Peyer's patch (tissue), 4 donors: ENCODE data around the gene USP6NL.

Experiments used
- POLR2A ChIP-seq, 2 donors: fragments of 450-650 bp; IDR thresholded peaks; one replicate each; pipeline ENCODE4 v1.5.1; 2017; ENCODE audit warnings: antibody characterized with exemption in 2 of 2, mild to moderate bottlenecking in 2 of 2, moderate library complexity in 2 of 2
- TF ChIP-seq, protein P1 (sequence below), 6 experiments: fragments of 450-650 bp in 4 of 6; fragments of 200-600 bp in 2 of 6; sonication (generic) in 1 of 6; IDR thresholded peaks; one replicate each; pipeline ENCODE4 v1.5.1; 2017 to 2019; ENCODE audit warnings: antibody characterized with exemption in 6 of 6, mild to moderate bottlenecking in 3 of 6, moderate library complexity in 1 of 6

GRCh38 chr10:11626071-11626470 is 14.6 kb upstream of the USP6NL start:
- TF ChIP-seq, protein P1, sequence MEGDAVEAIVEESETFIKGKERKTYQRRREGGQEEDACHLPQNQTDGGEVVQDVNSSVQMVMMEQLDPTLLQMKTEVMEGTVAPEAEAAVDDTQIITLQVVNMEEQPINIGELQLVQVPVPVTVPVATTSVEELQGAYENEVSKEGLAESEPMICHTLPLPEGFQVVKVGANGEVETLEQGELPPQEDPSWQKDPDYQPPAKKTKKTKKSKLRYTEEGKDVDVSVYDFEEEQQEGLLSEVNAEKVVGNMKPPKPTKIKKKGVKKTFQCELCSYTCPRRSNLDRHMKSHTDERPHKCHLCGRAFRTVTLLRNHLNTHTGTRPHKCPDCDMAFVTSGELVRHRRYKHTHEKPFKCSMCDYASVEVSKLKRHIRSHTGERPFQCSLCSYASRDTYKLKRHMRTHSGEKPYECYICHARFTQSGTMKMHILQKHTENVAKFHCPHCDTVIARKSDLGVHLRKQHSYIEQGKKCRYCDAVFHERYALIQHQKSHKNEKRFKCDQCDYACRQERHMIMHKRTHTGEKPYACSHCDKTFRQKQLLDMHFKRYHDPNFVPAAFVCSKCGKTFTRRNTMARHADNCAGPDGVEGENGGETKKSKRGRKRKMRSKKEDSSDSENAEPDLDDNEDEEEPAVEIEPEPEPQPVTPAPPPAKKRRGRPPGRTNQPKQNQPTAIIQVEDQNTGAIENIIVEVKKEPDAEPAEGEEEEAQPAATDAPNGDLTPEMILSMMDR (IDR thresholded peaks at IDR 0.05): no peak
- no peak for TF ChIP-seq POLR2A (IDR thresholded peaks at IDR 0.05)
